HL-60 (cell line): ENCODE data around the gene RPGRIP1.

Experiments used
- DNase-seq, 2 experiments: peaks; one replicate each; pipeline ENCODE4 v3.0.0-alpha.2; 2010 to 2020; ENCODE audit warnings: low read depth in 1 of 2, low spot score in 1 of 2
- H3K27ac ChIP-seq: fragments of 250-450 bp; sonication (Bioruptor Pico); replicated peaks from 2 replicates; pipeline ENCODE4 v1.5.1; 2020; ENCODE audit warnings: mild to moderate bottlenecking, moderate library complexity
- H3K27me3 ChIP-seq: fragments of 250-450 bp; sonication (Bioruptor Pico); 2 replicates; pipeline ENCODE4 v1.5.1; 2021; ENCODE audit warnings: mild to moderate bottlenecking, moderate library complexity; ENCODE audit not compliant: insufficient read depth, poor library complexity, severe bottlenecking
- H3K4me3 ChIP-seq: replicated peaks from 2 replicates; pipeline ENCODE4 v1.5.1; 2011; ENCODE audit warnings: mild to moderate bottlenecking, control low read depth, low read length; ENCODE audit not compliant: insufficient read depth
- CTCF ChIP-seq: IDR thresholded peaks from one replicate; pipeline ENCODE4 v1.5.1; 2011; ENCODE audit warnings: low read length, control low read depth, inconsistent platforms; ENCODE audit not compliant: insufficient read depth
- GABPA ChIP-seq: IDR thresholded peaks from 2 replicates; pipeline ENCODE4 v1.6.1; 2012; ENCODE audit warnings: low read depth
- POLR2AphosphoS5 ChIP-seq: IDR thresholded peaks from 2 replicates; pipeline ENCODE4 v1.6.1; 2012; ENCODE audit warnings: low read depth
- REST ChIP-seq: IDR thresholded peaks from 2 replicates; pipeline ENCODE4 v1.6.1; 2012; ENCODE audit warnings: low read depth; ENCODE audit not compliant: insufficient replicate concordance
- SPI1 ChIP-seq: IDR thresholded peaks from 2 replicates; pipeline ENCODE4 v1.6.1; 2012; ENCODE audit warnings: low read depth, mild to moderate bottlenecking, borderline replicate concordance
- long read RNA-seq: library from polyadenylated mRNA; unstranded; transcript quantifications from one replicate; pipeline ENCODE4 v2.0.0, GENCODE V29; 2020

RPGRIP1 gene
- long read RNA-seq, result 0 reads

- H3K4me3 ChIP-seq, result no peak within 1 kb of the TSS
- H3K27me3 ChIP-seq, result no peaks in the 10 kb centered on the region
- no peak for DNase-seq
- no peak within 1 kb of the TSS for H3K27ac ChIP-seq
- TF ChIP-seq REST (no peak), SPI1 (no peak), CTCF (no peak), GABPA (no peak), POLR2AphosphoS5 (no peak)
Observed at GRCh38 chr14:21279783-21280182, at the start of gene RPGRIP1. RPGRIP1 (plus strand) TSS chr14:21280083; CDS start chr14:21287977, 7,894 bp downstream.

GRCh38 chr14:21231020-21231652, 48.7 kb upstream of the RPGRIP1 start:
- DNase-seq, result no peak
- Histone ChIP-seq H3K27me3 (no peaks in the 10 kb centered on the region), H3K27ac (no peak overlapping the region), H3K4me3 (no peak overlapping the region)
- TF ChIP-seq CTCF, result no peak
- no peak for TF ChIP-seq POLR2AphosphoS5
- TF ChIP-seq GABPA, result no peak
- TF ChIP-seq REST, result no peak
- TF ChIP-seq SPI1, result no peak

GRCh38 chr14:21233457-21234076, 46.3 kb upstream of the RPGRIP1 start:
- Histone ChIP-seq H3K27me3 (no peaks in the 10 kb centered on the region), H3K4me3 (no peak overlapping the region), H3K27ac (no peak overlapping the region)
- peak in 1 of 2 experiments; percentile 28 for DNase-seq
- TF ChIP-seq GABPA, result no peak
- TF ChIP-seq CTCF, result peak; percentile 16
- no peak for TF ChIP-seq REST
